Natural killer cell (primary cell): Measurements from ENCODE around the gene XPNPEP2. TPM values are rescaled to one million over a fixed set of nuclear protein-coding genes. Genes with fewer than 3 reads are reported as not detected.

Experiments
- ATAC-seq, 3 donors: fragments of 150-1000 bp in 2 of 3; fragments of 200-7000 bp in 1 of 3; cut with Tn5 transposase; 1 replicate in 1 of 3; 2 replicates in 2 of 3; pipeline ENCODE4 v1.10.0; 2021; ENCODE audit warnings: mild to moderate bottlenecking in 2 of 3, moderate library complexity in 2 of 3
- DNase-seq, 2 donors: peaks; one replicate each; pipeline versions ENCODE4 v3.0.0 to v3.0.0-alpha.2; 2013 to 2021; ENCODE audit warnings: mixed read lengths in 1 of 2
- H3K27ac ChIP-seq: one replicate; pipeline ENCODE4 v1.5.1; 2013; ENCODE audit warnings: mild to moderate bottlenecking, low read length
- H3K27me3 ChIP-seq: one replicate; pipeline ENCODE4 v1.6.1; 2013; ENCODE audit warnings: low read length; ENCODE audit not compliant: control insufficient read depth, insufficient read depth
- H3K36me3 ChIP-seq: one replicate; pipeline ENCODE4 v1.6.1; 2013; ENCODE audit warnings: low read length; ENCODE audit not compliant: control insufficient read depth, insufficient read depth
- H3K4me1 ChIP-seq: one replicate; pipeline ENCODE4 v1.6.1; 2013; ENCODE audit warnings: low read length; ENCODE audit not compliant: control insufficient read depth, insufficient read depth
- H3K4me3 ChIP-seq: one replicate; pipeline ENCODE4 v1.5.1; 2013; ENCODE audit warnings: low read length
- H3K9me3 ChIP-seq: one replicate; pipeline ENCODE4 v1.6.1; 2013; ENCODE audit warnings: low read length; ENCODE audit not compliant: control insufficient read depth, insufficient read depth
- H3K27ac Mint-ChIP-seq, 2 donors: one replicate each; pipeline ENCODE4 v1.8.0; 2022; ENCODE audit warnings: mild to moderate bottlenecking in 2 of 2, mixed read lengths in 2 of 2, moderate library complexity in 1 of 2
- H3K27me3 Mint-ChIP-seq, 2 donors: one replicate each; pipeline ENCODE4 v1.8.0; 2022; ENCODE audit warnings: low read depth in 2 of 2, mixed read lengths in 2 of 2
- H3K36me3 Mint-ChIP-seq: one replicate; pipeline ENCODE4 v1.8.0; 2022; ENCODE audit warnings: mixed read lengths
- H3K4me1 Mint-ChIP-seq, 2 donors: one replicate each; pipeline ENCODE4 v1.8.0; 2022; ENCODE audit warnings: mixed read lengths in 2 of 2
- H3K4me3 Mint-ChIP-seq: one replicate; pipeline ENCODE4 v1.8.0; 2022; ENCODE audit warnings: mild to moderate bottlenecking, moderate library complexity, mixed read lengths
- H3K9me3 Mint-ChIP-seq, 2 donors: one replicate each; pipeline ENCODE4 v1.8.0; 2022; ENCODE audit warnings: mixed read lengths in 2 of 2
- CTCF ChIP-seq: fragments of 200-600 bp; IDR thresholded peaks from one replicate; pipeline ENCODE4 v1.8.0; 2022; ENCODE audit warnings: antibody characterized with exemption
- WGBS: methylation state at CpG from one replicate; pipeline ENCODE4 v1.1.7; 2013; ENCODE audit warnings: missing lambda C conversion rate; ENCODE audit not compliant: insufficient coverage; 5-methylcytosine and 5-hydroxymethylcytosine counted together
- intact Hi-C: fragments of 100-400 bp; cut with micrococcal nuclease; formaldehyde crosslinking; loops from one replicate; pipeline ENCODE4 v1.14.2; 2022
- total RNA-seq, 4 donors: library from RNA; stranded (reverse); fragments of 120-200 nt in 1 of 4; gene quantifications; one replicate each; pipeline versions ENCODE4 v1.2.3 to v1.2.4, GENCODE V29; 2013 to 2022

XPNPEP2 gene
- total RNA-seq, 3 donors from 2014 or later (not counting 1 experiment from before 2014, with no cell fraction given) = 0.96 to 2.6 (median 1.6) TPM

- peaks cover 4 to 26% of the 10 kb centered on the region in 2 donors for H3K27me3 Mint-ChIP-seq
- Histone ChIP-seq H3K27me3 (no peaks in the 10 kb centered on the region), H3K4me1 (no peaks in the 10 kb centered on the region), H3K36me3 (no peaks in the 10 kb centered on the region), H3K27ac (no peak overlapping the region), H3K4me3 (no peak overlapping the region), H3K9me3 (no peaks in the 10 kb centered on the region)
- no peak for TF ChIP-seq CTCF
- H3K27ac Mint-ChIP-seq = no peak overlapping the region
- peaks cover 7% of the 10 kb centered on the region for H3K36me3 Mint-ChIP-seq
- no peaks in the 10 kb centered on the region for H3K4me1 Mint-ChIP-seq
- intact Hi-C loops = no loop called here
- no peak overlapping the region for H3K4me3 Mint-ChIP-seq
- H3K9me3 Mint-ChIP-seq = no peaks in the 10 kb centered on the region
- no peak for DNase-seq
- WGBS = 82% methylated on average over 4 of the region's 4 CpGs
- ATAC-seq = no peak
Measured at GRCh38 chrX:129705988-129706387, 32.8 kb upstream of the XPNPEP2 start.

- H3K36me3 Mint-ChIP-seq = peaks cover 7% of the 10 kb centered on the region
- intact Hi-C loops = no loop called here
- WGBS = 63% methylated on average over 3 of the region's 7 CpGs
Measured at GRCh38 chrX:129706400-129707072, 32.2 kb upstream of the XPNPEP2 start.

GRCh38 chrX:129714581-129714980, 24.2 kb upstream of the XPNPEP2 start:
- H3K9me3 ChIP-seq = no peaks in the 10 kb centered on the region
- no peak for ATAC-seq
- intact Hi-C loops = no loop called here
- no peak overlapping the region for H3K4me3 ChIP-seq
- H3K27ac ChIP-seq = no peak overlapping the region
- H3K4me1 ChIP-seq = no peaks in the 10 kb centered on the region
- WGBS = 96% methylated on average over 4 of the region's 4 CpGs
- no peak overlapping the region for H3K27ac Mint-ChIP-seq
- DNase-seq = no peak
- H3K36me3 ChIP-seq = no peaks in the 10 kb centered on the region
- H3K27me3 ChIP-seq = no peaks in the 10 kb centered on the region
- H3K4me1 Mint-ChIP-seq = no peaks in the 10 kb centered on the region
- no peak overlapping the region for H3K4me3 Mint-ChIP-seq
- H3K27me3 Mint-ChIP-seq = peaks cover 0 to 21% of the 10 kb centered on the region in 2 donors
- TF ChIP-seq CTCF = no peak
- H3K9me3 Mint-ChIP-seq = no peaks in the 10 kb centered on the region
- no peaks in the 10 kb centered on the region for H3K36me3 Mint-ChIP-seq

More at GRCh38 chrX:129706400-129707072, 32.2 kb upstream of the XPNPEP2 start:
- Mint-ChIP-seq H3K4me3 (no peak overlapping the region), H3K27me3 (peaks cover 4 to 26% of the 10 kb centered on the region in 2 donors), H3K4me1 (no peaks in the 10 kb centered on the region), H3K9me3 (no peaks in the 10 kb centered on the region), H3K27ac (no peak overlapping the region)
- H3K27ac ChIP-seq = no peak overlapping the region
- H3K4me3 ChIP-seq = no peak overlapping the region
- H3K9me3 ChIP-seq = no peaks in the 10 kb centered on the region
- no peaks in the 10 kb centered on the region for H3K36me3 ChIP-seq
- H3K4me1 ChIP-seq = no peaks in the 10 kb centered on the region
- no peak for TF ChIP-seq CTCF
- H3K27me3 ChIP-seq = no peaks in the 10 kb centered on the region
- ATAC-seq (no peak), DNase-seq (no peak)

GRCh38 chrX:129716507-129716906, 22.3 kb upstream of the XPNPEP2 start:
- H3K27me3 Mint-ChIP-seq = peaks cover 0 to 16% of the 10 kb centered on the region in 2 donors
- Histone ChIP-seq H3K9me3 (no peaks in the 10 kb centered on the region), H3K27me3 (no peaks in the 10 kb centered on the region), H3K4me1 (peaks cover 4% of the 10 kb centered on the region), H3K36me3 (no peaks in the 10 kb centered on the region), H3K4me3 (no peak overlapping the region), H3K27ac (no peak overlapping the region)
- ATAC-seq (no peak), DNase-seq (no peak)
- peaks cover 2 to 4% of the 10 kb centered on the region in 2 donors for H3K4me1 Mint-ChIP-seq
- intact Hi-C loops = no loop called here
- WGBS = 95% methylated on average over 4 of the region's 4 CpGs
- TF ChIP-seq CTCF = no peak
- H3K36me3 Mint-ChIP-seq = no peaks in the 10 kb centered on the region
- H3K27ac Mint-ChIP-seq = no peak overlapping the region
- H3K9me3 Mint-ChIP-seq = no peaks in the 10 kb centered on the region
- H3K4me3 Mint-ChIP-seq = no peak overlapping the region
